ENCODE data around the gene HOXD8. TPM values are rescaled to one million over a fixed set of nuclear protein-coding genes. Genes with fewer than 3 reads are reported as not detected.

The HOXD8 gene
- total RNA-seq, 4 donors from 2014 or later = 7.8 to 23.5 (median 13.4) TPM

DNA sequence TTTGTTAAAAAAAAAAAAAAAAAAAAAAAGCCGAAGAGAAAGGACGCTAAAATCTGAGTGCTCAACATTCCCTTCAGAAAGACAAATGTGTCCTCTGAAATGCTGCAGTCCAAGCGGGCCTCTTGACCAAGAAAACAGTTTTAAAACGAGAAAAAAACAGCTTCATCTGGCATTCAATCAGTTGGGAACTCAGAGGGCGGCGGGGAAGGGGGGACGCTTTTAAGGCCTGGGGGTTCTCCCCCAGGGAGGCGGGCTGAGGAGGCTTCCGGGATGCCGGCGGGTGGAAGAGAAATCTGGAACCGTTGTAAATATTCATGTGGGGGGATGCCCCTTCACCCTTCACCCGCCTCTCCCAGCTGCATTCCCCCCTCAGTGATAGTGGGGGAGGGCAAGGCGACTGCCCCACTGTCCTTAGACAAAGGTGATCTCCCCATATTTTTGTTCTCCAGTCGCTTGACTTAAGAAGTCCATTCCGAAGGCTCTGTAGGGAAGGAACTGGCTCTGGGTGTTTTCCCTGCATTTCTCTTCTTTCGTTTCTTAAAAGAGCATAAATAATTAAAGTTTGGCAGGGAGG, 25.7 kb upstream of the HOXD8 start:
- TF ChIP-seq POLR2A (IDR thresholded peaks at IDR 0.05) (no peak), POLR2AphosphoS5 (IDR thresholded peaks at IDR 0.05) (no peak), EP300 (IDR thresholded peaks at IDR 0.05; ENCODE audit: low read depth) (no peak)
- TF ChIP-seq, protein P1, sequence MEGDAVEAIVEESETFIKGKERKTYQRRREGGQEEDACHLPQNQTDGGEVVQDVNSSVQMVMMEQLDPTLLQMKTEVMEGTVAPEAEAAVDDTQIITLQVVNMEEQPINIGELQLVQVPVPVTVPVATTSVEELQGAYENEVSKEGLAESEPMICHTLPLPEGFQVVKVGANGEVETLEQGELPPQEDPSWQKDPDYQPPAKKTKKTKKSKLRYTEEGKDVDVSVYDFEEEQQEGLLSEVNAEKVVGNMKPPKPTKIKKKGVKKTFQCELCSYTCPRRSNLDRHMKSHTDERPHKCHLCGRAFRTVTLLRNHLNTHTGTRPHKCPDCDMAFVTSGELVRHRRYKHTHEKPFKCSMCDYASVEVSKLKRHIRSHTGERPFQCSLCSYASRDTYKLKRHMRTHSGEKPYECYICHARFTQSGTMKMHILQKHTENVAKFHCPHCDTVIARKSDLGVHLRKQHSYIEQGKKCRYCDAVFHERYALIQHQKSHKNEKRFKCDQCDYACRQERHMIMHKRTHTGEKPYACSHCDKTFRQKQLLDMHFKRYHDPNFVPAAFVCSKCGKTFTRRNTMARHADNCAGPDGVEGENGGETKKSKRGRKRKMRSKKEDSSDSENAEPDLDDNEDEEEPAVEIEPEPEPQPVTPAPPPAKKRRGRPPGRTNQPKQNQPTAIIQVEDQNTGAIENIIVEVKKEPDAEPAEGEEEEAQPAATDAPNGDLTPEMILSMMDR (IDR thresholded peaks at IDR 0.05) = no peak
- DNase-seq = no peak
- 11 to 17% methylated on average over 6 to 17 of the region's 17 CpGs for WGBS, 2 donors (ENCODE audit: low coverage in 1 of 2)
- Histone ChIP-seq H3K27me3 (peaks cover 98% of the 10 kb centered on the region), H3K9me3 (no peaks in the 10 kb centered on the region), H3K4me3 (peak overlapping the region in 2 of 4 donors; percentile 37 to 52), H3K4me1 (peaks cover 7 to 37% (median 25%) of the 10 kb centered on the region in 4 donors), H3K27ac (peak overlapping the region in 3 of 4 donors; percentile 51 to 79 (median 68)), H3K36me3 (no peaks in the 10 kb centered on the region)
- intact Hi-C loops (cut with DNase I; ENCODE audit: low total_unique reads) (loop anchor here (2.0 kb wide), 1 partner anchor 407 kb away; no protein-coding TSS in a partner anchor), in situ Hi-C loops (cut with MboI; ENCODE audit: low pct_ligation_motif_present in 1 of 4, low pct_unique_long_range_greater_than_20kb in 1 of 4, low sequenced_read_pairs in 3 of 4) (loop anchor here in 3 of 4 donors (25.0 kb wide), 2 partner anchors 708 to 1033 kb away; no protein-coding TSS in a partner anchor)

DNA sequence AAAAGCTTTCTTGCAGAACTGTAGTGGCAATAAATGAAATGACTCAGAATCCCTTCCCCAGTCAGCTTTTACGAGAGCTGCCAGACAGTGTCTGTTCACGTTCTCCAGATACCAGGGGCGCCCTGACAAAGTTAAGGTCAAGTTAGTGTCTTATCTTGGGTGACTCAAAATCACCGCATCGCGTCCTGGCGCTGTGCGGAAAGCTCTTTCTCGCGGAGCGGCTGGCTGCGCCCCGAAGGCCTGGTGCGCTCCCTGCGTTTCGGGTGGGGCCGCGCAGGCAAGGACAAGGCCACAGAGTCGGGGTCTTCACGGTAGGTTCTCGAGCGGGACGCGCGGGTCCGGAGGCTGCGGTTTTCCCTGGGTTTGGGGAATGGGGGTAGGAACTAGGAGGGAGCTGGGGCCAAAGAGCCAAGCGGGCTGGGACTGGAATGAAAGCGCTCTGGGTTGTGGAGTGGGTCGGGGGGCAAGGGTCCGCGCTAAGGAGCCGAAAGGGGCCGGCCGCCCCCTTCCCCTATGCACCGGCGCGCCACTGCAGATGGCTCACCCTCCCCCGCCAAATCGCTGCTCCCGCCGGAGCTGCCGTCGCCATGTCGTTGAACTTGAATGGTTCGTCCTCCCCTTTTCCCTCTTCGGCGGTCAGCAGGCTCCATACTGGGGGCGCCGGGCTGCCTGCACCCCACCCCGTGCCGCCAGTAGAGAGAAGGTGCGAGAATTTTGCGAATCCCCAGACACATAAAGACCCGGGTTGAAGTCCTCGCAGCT, 25.0 kb upstream of the HOXD8 start:
- TF ChIP-seq, protein P1 (IDR thresholded peaks at IDR 0.05) = no peak
- TF ChIP-seq POLR2A (IDR thresholded peaks at IDR 0.05) = no peak
- peak in 1 of 3 donors; percentile 25 for TF ChIP-seq POLR2AphosphoS5 (IDR thresholded peaks at IDR 0.05)
- no peak for TF ChIP-seq EP300 (IDR thresholded peaks at IDR 0.05; ENCODE audit: low read depth)
- intact Hi-C loops (cut with DNase I; ENCODE audit: low total_unique reads) = no loop called here
- no peaks in the 10 kb centered on the region for H3K36me3 ChIP-seq
- WGBS, 2 donors (ENCODE audit: low coverage in 1 of 2) = 9 to 15% methylated on average over 7 to 52 of the region's 56 CpGs
- peak overlapping the region; percentile 44 to 79 (median 60) for H3K27ac ChIP-seq
- peaks cover 8 to 42% (median 25%) of the 10 kb centered on the region in 4 donors for H3K4me1 ChIP-seq
- in situ Hi-C loops (cut with MboI; ENCODE audit: low pct_ligation_motif_present in 1 of 4, low pct_unique_long_range_greater_than_20kb in 1 of 4, low sequenced_read_pairs in 3 of 4) = loop anchor here in 3 of 4 donors (25.0 kb wide), 2 partner anchors 708 to 1033 kb away; no protein-coding TSS in a partner anchor
- peaks cover 98% of the 10 kb centered on the region for H3K27me3 ChIP-seq
- peak overlapping the region in 2 of 4 donors; percentile 37 to 52 for H3K4me3 ChIP-seq
- no peak for DNase-seq
- H3K9me3 ChIP-seq = no peaks in the 10 kb centered on the region

DNA sequence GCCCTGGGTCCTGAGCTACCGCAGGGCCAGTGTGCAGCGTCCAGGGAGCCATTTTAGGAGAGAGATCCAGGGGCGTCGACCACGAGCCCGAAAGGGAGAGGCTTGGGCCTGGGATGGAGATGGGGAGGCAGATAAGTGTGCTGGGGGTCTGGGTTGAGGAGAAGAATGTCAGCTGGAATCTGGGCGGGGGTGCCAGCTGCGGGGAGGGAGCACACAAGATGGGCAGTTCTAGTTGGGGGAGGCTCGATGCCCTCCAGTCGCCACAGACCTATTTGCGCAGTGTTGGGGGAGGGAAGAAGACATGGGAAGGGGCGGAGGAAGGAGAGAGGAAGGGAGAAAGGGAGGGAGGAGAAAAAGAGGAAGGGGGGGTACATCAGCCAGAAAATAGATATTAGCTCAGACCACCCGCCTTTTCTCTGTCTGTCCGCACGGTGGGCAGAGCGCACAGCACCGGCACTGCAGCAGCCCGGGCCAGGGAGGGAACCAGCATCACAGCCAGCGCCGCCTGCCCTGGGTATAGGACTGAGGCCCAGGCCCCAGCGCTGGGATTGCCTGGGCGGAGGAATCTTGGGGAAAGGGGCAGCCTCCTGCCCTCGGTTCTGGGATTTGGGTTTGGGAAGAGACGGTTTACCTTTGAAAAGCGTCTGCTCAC, 24.3 kb upstream of the HOXD8 start:
- 17 to 27% methylated on average over 11 to 23 of the region's 25 CpGs for WGBS, 2 donors (ENCODE audit: low coverage in 1 of 2)

More for the DNA sequence above, 24.3 kb upstream of the HOXD8 start:
- in situ Hi-C loops (cut with MboI; ENCODE audit: low pct_ligation_motif_present in 1 of 4, low pct_unique_long_range_greater_than_20kb in 1 of 4, low sequenced_read_pairs in 3 of 4) = loop anchor here in 3 of 4 donors (25.0 kb wide), 2 partner anchors 707 to 1032 kb away; no protein-coding TSS in a partner anchor
- Histone ChIP-seq H3K27ac (peak overlapping the region; percentile 46 to 79 (median 60)), H3K9me3 (no peaks in the 10 kb centered on the region), H3K4me1 (peaks cover 8 to 42% (median 25%) of the 10 kb centered on the region in 4 donors), H3K36me3 (no peaks in the 10 kb centered on the region), H3K4me3 (peak overlapping the region in 2 of 4 donors; percentile 37 to 52), H3K27me3 (peaks cover 98% of the 10 kb centered on the region)
- no peak for DNase-seq
- intact Hi-C loops (cut with DNase I; ENCODE audit: low total_unique reads) = no loop called here
- TF ChIP-seq POLR2A (IDR thresholded peaks at IDR 0.05) (no peak), EP300 (IDR thresholded peaks at IDR 0.05; ENCODE audit: low read depth) (no peak), POLR2AphosphoS5 (IDR thresholded peaks at IDR 0.05) (no peak)
- TF ChIP-seq, protein P1 (IDR thresholded peaks at IDR 0.05) = no peak
